ENCODE data around the gene PAXX. TPM values are rescaled to one million over a fixed set of nuclear protein-coding genes. Genes with fewer than 3 reads are reported as not detected.

PAXX gene
- total RNA-seq, 4 donors from 2014 or later = 52.3 to 92.4 (median 63.0) TPM

- Histone ChIP-seq H3K27ac (no peak overlapping the region), H3K9me3 (no peaks in the 10 kb centered on the region), H3K4me1 (peaks cover 0 to 20% (median 2%) of the 10 kb centered on the region in 4 donors), H3K27me3 (peaks cover 0 to 7% of the 10 kb centered on the region in 2 donors), H3K4me3 (no peak overlapping the region), H3K36me3 (no peaks in the 10 kb centered on the region)
- no peak for TF ChIP-seq CTCF (IDR thresholded peaks at IDR 0.05)
- no peak for TF ChIP-seq POLR2A (IDR thresholded peaks at IDR 0.05)
- no peak for DNase-seq
Measured at GRCh38 chr9:136979769-136980587, 12.2 kb upstream of the PAXX start.

GRCh38 chr9:136980669-136981478 lies 11.3 kb upstream of the PAXX start:
- no peak for DNase-seq
- Histone ChIP-seq H3K27ac (no peak overlapping the region), H3K4me3 (no peak overlapping the region), H3K36me3 (no peaks in the 10 kb centered on the region), H3K4me1 (peaks cover 0 to 19% (median 2%) of the 10 kb centered on the region in 4 donors), H3K9me3 (no peaks in the 10 kb centered on the region), H3K27me3 (peaks cover 0 to 16% of the 10 kb centered on the region in 2 donors)
- TF ChIP-seq POLR2A (IDR thresholded peaks at IDR 0.05) = no peak
- TF ChIP-seq CTCF (IDR thresholded peaks at IDR 0.05) = no peak

GRCh38 chr9:136981588-136982231 lies 10.5 kb upstream of the PAXX start:
- H3K4me3 ChIP-seq = no peak overlapping the region
- no peak for DNase-seq
- H3K27me3 ChIP-seq = peaks cover 0 to 18% of the 10 kb centered on the region in 2 donors
- peaks cover 0 to 19% (median 2%) of the 10 kb centered on the region in 4 donors for H3K4me1 ChIP-seq
- H3K27ac ChIP-seq = no peak overlapping the region
- no peaks in the 10 kb centered on the region for H3K9me3 ChIP-seq
- TF ChIP-seq POLR2A (IDR thresholded peaks at IDR 0.05) (no peak), CTCF (IDR thresholded peaks at IDR 0.05) (no peak)
- no peaks in the 10 kb centered on the region for H3K36me3 ChIP-seq

GRCh38 chr9:136982232-136983051 lies 9.8 kb upstream of the PAXX start, which contains the start of gene LCNL1:
TSS of gene LCNL1 (plus strand) at chr9:136982993. CDS start at chr9:136983587, 594 bp downstream.
- Histone ChIP-seq H3K27ac (no peak within 1 kb of the TSS), H3K4me3 (no peak within 1 kb of the TSS), H3K36me3 (no peaks in the 10 kb centered on the region), H3K9me3 (no peaks in the 10 kb centered on the region), H3K27me3 (peaks cover 0 to 18% of the 10 kb centered on the region in 2 donors), H3K4me1 (peaks cover 0 to 19% (median 2%) of the 10 kb centered on the region in 4 donors)
- TF ChIP-seq POLR2A (IDR thresholded peaks at IDR 0.05) = no peak
- no peak for TF ChIP-seq CTCF (IDR thresholded peaks at IDR 0.05)
- DNase-seq = no peak

GRCh38 chr9:136983167-136983566 lies 9.1 kb upstream of the PAXX start:
- Histone ChIP-seq H3K9me3 (no peaks in the 10 kb centered on the region), H3K36me3 (no peaks in the 10 kb centered on the region), H3K27ac (no peak overlapping the region), H3K4me1 (peaks cover 0 to 13% (median 0%) of the 10 kb centered on the region in 4 donors), H3K4me3 (no peak overlapping the region), H3K27me3 (peaks cover 0 to 18% of the 10 kb centered on the region in 2 donors)
- TF ChIP-seq CTCF (IDR thresholded peaks at IDR 0.05) (no peak), POLR2A (IDR thresholded peaks at IDR 0.05) (no peak)
- DNase-seq = no peak

Data from Peyer's patch (tissue), 4 donors.